PC-9 (cell line): ENCODE data around the gene ALDOB.

ENCODE experiments used
- EZH2 ChIP-seq: fragments of 200-600 bp; sonication (generic); IDR thresholded peaks from 2 replicates; pipeline ENCODE4 v1.8.0; 2017; ENCODE audit warnings: antibody characterized with exemption, low read depth
- TF ChIP-seq, protein P1 (sequence below): fragments of 200-600 bp; sonication (generic); conservative IDR thresholded peaks from 2 replicates; pipeline ENCODE4 v1.6.1; 2017; ENCODE audit warnings: mixed run types, antibody characterized with exemption, mild to moderate bottlenecking, moderate library complexity

DNA sequence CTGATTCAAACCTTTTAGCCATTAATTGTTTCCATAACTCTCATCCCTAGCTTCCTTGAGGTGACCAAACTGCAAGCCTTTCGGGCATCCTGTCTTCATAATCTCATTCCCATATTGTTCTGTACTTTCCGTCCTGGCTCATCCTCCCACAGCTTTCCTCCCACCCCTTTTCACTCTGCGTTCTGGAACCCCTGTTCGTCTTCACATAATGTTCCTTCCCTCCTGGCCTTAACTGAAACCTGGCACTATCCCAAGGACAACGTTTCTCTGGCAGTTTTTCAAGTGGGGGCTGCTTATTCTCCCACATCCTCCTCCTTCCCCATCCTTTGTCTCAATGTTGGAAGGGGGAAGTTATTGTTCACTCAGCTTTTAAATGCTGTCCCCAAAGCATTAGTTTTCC lies 35.5 kb downstream of the ALDOB start:
- TF ChIP-seq, protein P1, sequence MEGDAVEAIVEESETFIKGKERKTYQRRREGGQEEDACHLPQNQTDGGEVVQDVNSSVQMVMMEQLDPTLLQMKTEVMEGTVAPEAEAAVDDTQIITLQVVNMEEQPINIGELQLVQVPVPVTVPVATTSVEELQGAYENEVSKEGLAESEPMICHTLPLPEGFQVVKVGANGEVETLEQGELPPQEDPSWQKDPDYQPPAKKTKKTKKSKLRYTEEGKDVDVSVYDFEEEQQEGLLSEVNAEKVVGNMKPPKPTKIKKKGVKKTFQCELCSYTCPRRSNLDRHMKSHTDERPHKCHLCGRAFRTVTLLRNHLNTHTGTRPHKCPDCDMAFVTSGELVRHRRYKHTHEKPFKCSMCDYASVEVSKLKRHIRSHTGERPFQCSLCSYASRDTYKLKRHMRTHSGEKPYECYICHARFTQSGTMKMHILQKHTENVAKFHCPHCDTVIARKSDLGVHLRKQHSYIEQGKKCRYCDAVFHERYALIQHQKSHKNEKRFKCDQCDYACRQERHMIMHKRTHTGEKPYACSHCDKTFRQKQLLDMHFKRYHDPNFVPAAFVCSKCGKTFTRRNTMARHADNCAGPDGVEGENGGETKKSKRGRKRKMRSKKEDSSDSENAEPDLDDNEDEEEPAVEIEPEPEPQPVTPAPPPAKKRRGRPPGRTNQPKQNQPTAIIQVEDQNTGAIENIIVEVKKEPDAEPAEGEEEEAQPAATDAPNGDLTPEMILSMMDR: no peak
- TF ChIP-seq EZH2: no peak
